SK-N-SH (cell line): ENCODE results near the gene PPP2R5C. TPM values are rescaled to one million over a fixed set of nuclear protein-coding genes. Genes with fewer than 3 reads are reported as not detected.

Source experiments
- CTCF ChIA-PET: fragments of 300-600, 350-600 bp; formaldehyde crosslinking; extraction: SDS; loops from one replicate; lab custom pipeline; 2021; lab: Yijun Ruan, JAX
- POLR2A ChIA-PET: fragments of 350-600 bp; sonication (Branson Sonifier 250); formaldehyde crosslinking; extraction: SDS; loops from one replicate; lab custom pipeline; 2020; ENCODE audit warnings: antibody characterized with exemption, inconsistent platforms; lab: Yijun Ruan, JAX
- DNase-seq: peaks from one replicate; pipeline ENCODE4 v3.0.0; 2012
- H2AFZ ChIP-seq: fragments of 200-600 bp; sonication (generic); 2 replicates; pipeline ENCODE4 v1.8.1; 2016; ENCODE audit warnings: antibody characterized with exemption, mild to moderate bottlenecking, low read depth
- H3F3A ChIP-seq: fragments of 200-600 bp; sonication (generic); replicated peaks from 2 replicates; pipeline ENCODE3; 2016; ENCODE audit warnings: antibody characterized with exemption, mild to moderate bottlenecking; ENCODE audit not compliant: insufficient read depth
- H3K27ac ChIP-seq, 2 experiments: fragments of 200-500 bp in 1 of 2; fragments of 200-600 bp in 1 of 2; sonication (Bioruptor generic) in 1 of 2; sonication (generic), shearing (Covaris generic) in 1 of 2; 2 replicates each; pipeline versions ENCODE4 v1.5.1 to v1.6.1; 2014 to 2016; ENCODE audit warnings: low read depth in 2 of 2, inconsistent platforms in 1 of 2, low read length in 1 of 2, mild to moderate bottlenecking in 1 of 2, mixed read lengths in 1 of 2
- H3K27me3 ChIP-seq: fragments of 200-600 bp; sonication (generic), shearing (Covaris generic); 2 replicates; pipeline ENCODE4 v1.6.1; 2016; ENCODE audit warnings: mixed run types; ENCODE audit not compliant: insufficient read depth
- H3K36me3 ChIP-seq, 2 experiments: fragments of 200-500 bp in 1 of 2; fragments of 200-600 bp in 1 of 2; sonication (Bioruptor generic) in 1 of 2; sonication (generic) in 1 of 2; replicated peaks in 1 of 2; 2 replicates each; pipeline versions ENCODE3 to v1.5.1; 2014 to 2016; ENCODE audit warnings: low read length in 1 of 2, mild to moderate bottlenecking in 1 of 2; ENCODE audit not compliant: insufficient read depth in 2 of 2, control insufficient read depth in 1 of 2
- H3K4me1 ChIP-seq, 2 experiments: fragments of 200-500 bp in 1 of 2; fragments of 200-600 bp in 1 of 2; sonication (Bioruptor generic) in 1 of 2; sonication (generic), shearing (Covaris generic) in 1 of 2; 2 replicates each; pipeline versions ENCODE4 v1.5.1 to v1.6.1; 2014 to 2016; ENCODE audit warnings: low read depth in 1 of 2, low read length in 1 of 2, mixed run types in 1 of 2; ENCODE audit not compliant: insufficient read depth in 2 of 2, control insufficient read depth in 1 of 2
- H3K4me2 ChIP-seq: fragments of 200-600 bp; sonication (generic), shearing (Covaris generic); 2 replicates; pipeline ENCODE4 v1.6.1; 2017; ENCODE audit warnings: mixed run types
- H3K4me3 ChIP-seq, 2 experiments: fragments of 200-500 bp in 1 of 2; fragments of 200-600 bp in 1 of 2; sonication (Bioruptor generic) in 1 of 2; sonication (generic), shearing (Covaris generic) in 1 of 2; 2 replicates each; pipeline versions ENCODE4 v1.5.1 to v1.8.1; 2014 to 2016; ENCODE audit warnings: low read depth in 2 of 2, inconsistent platforms in 1 of 2, low read length in 1 of 2, mild to moderate bottlenecking in 1 of 2, mixed read lengths in 1 of 2, moderate library complexity in 1 of 2
- H3K79me2 ChIP-seq: fragments of 200-600 bp; sonication (generic); 2 replicates; pipeline ENCODE4 v1.8.1; 2017; ENCODE audit warnings: mild to moderate bottlenecking; ENCODE audit not compliant: insufficient read depth
- H3K9ac ChIP-seq: fragments of 200-600 bp; sonication (generic); 2 replicates; pipeline ENCODE4 v1.6.1; 2017; ENCODE audit warnings: mixed run types
- H3K9me2 ChIP-seq: fragments of 200-600 bp; sonication (generic); 2 replicates; pipeline ENCODE4 v1.6.1; 2017; ENCODE audit warnings: mixed run types
- H3K9me3 ChIP-seq: fragments of 200-600 bp; sonication (generic); 2 replicates; pipeline ENCODE4 v1.6.1; 2017; ENCODE audit warnings: mixed run types, mild to moderate bottlenecking, moderate library complexity
- H4K20me1 ChIP-seq: fragments of 200-600 bp; sonication (generic); 2 replicates; pipeline ENCODE4 v1.6.1; 2017; ENCODE audit warnings: mild to moderate bottlenecking, mixed run types; ENCODE audit not compliant: insufficient read depth
- ELF1 ChIP-seq: IDR thresholded peaks from 2 replicates; pipeline ENCODE4 v1.4.0; 2012
- EZH2phosphoT487 ChIP-seq: fragments of 200-600 bp; sonication (generic); IDR thresholded peaks from 2 replicates; pipeline ENCODE4 v1.6.1; 2017; ENCODE audit warnings: low read depth, mixed run types, mild to moderate bottlenecking, antibody characterized with exemption, moderate library complexity, borderline replicate concordance
- FOXJ3 ChIP-seq: sonication (generic); formaldehyde crosslinking; IDR thresholded peaks from 2 replicates; pipeline ENCODE4 v1.5.1; 2020; ENCODE audit warnings: mild to moderate bottlenecking, missing genetic modification reagents
- MXI1 ChIP-seq: IDR thresholded peaks from 2 replicates; pipeline ENCODE4 v1.6.1; 2012; ENCODE audit warnings: mild to moderate bottlenecking, low read depth, low read length, improper control_type of control experiment
- NFIC ChIP-seq: IDR thresholded peaks from 2 replicates; pipeline ENCODE4 v1.4.0; 2012; ENCODE audit warnings: borderline replicate concordance
- NRF1 ChIP-seq: IDR thresholded peaks from 2 replicates; pipeline ENCODE4 v1.6.1; 2012; ENCODE audit warnings: low read depth, mild to moderate bottlenecking, low read length
- POLR2AphosphoS5 ChIP-seq: IDR thresholded peaks from 2 replicates; pipeline ENCODE4 v1.6.1; 2012; ENCODE audit warnings: low read depth, low read length
- RAD21 ChIP-seq: IDR thresholded peaks from 2 replicates; pipeline ENCODE4 v1.6.1; 2012; ENCODE audit warnings: mild to moderate bottlenecking, low read length
- RCOR1 ChIP-seq: fragments of 150-350 bp; IDR thresholded peaks from 2 replicates; pipeline ENCODE4 v1.6.1; 2017; ENCODE audit warnings: antibody characterized with exemption, low read length
- RXRA ChIP-seq: IDR thresholded peaks from 2 replicates; pipeline ENCODE4 v1.4.0; 2012; ENCODE audit warnings: low read depth, mild to moderate bottlenecking, borderline replicate concordance
- SIN3A ChIP-seq: IDR thresholded peaks from 2 replicates; pipeline ENCODE4 v1.6.1; 2012; ENCODE audit warnings: low read depth, mild to moderate bottlenecking, low read length, moderate library complexity, borderline replicate concordance
- TEAD4 ChIP-seq: IDR thresholded peaks from 2 replicates; pipeline ENCODE4 v1.4.0; 2012; ENCODE audit warnings: mild to moderate bottlenecking, borderline replicate concordance; ENCODE audit not compliant: insufficient read depth
- WGBS: methylation state at CpG from one replicate; pipeline ENCODE4 v1.1.6; 2017; ENCODE audit warnings: low lambda C conversion rate; 5-methylcytosine and 5-hydroxymethylcytosine counted together
- polyA plus RNA-seq, 3 experiments: library from polyadenylated mRNA; depleted of rRNA; stranded (reverse); fragments of >200 nt; gene quantifications; 2 replicates each; pipeline ENCODE4 v1.2.3, GENCODE V29; 2012
- TF ChIP-seq, protein P1 (sequence below): IDR thresholded peaks from 2 replicates; pipeline ENCODE4 v1.4.0; 2012; ENCODE audit warnings: low read depth
- TF ChIP-seq, protein P2 (sequence below): fragments of 200-600 bp; sonication (generic); IDR thresholded peaks from 2 replicates; pipeline ENCODE4 v1.6.1; 2017; ENCODE audit warnings: antibody characterized with exemption, mild to moderate bottlenecking, moderate library complexity
- TF ChIP-seq, protein P3 (sequence below): IDR thresholded peaks from 2 replicates; pipeline ENCODE4 v1.4.0; 2012; ENCODE audit warnings: low read depth, borderline replicate concordance
- TF ChIP-seq, protein P4 (sequence below): IDR thresholded peaks from 2 replicates; pipeline ENCODE4 v1.4.0; 2012; ENCODE audit warnings: low read depth, borderline replicate concordance

PPP2R5C gene
- polyA plus RNA-seq, 1 of the 3 experiments (the other 2 are of a cell fraction): 43.7 TPM

DNA sequence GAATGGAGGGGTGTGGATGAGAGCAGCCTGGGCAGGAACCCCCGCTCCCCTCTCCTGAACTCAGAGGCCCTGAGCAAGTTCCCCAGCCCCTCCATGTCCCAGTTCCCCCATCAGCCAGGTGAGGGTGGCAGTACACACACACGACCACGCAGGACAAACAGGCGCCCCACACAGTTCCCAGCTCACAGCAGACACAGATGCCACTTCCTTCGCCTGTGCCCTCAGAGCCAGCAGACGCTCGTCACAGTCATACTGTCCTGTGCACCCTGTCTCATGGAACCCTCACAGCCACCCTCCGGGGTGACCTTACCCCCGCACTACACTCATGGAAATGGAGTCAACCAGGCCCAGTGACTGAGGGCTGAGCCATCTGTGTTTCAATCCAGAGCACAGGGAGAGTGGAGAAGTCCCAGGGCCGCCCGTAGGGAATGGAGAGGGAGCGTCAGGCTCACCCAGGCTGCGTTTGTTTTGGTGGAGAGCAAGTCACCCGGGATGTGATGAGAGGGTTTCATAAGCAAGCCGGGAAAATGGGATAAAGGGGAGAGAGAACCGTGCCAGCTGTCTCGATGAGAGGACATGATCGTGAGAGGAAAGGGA is 155.4 kb downstream of the PPP2R5C start:
- CTCF ChIA-PET: interaction anchor here (1.1 to 2.5 kb wide), 2 partner anchors 146 to 179 kb away, joined by 3 to 6 read pairs; no protein-coding TSS in a partner anchor
- TF ChIP-seq MXI1 (no peak), ELF1 (no peak), RAD21 (no peak), RCOR1 (no peak), NFIC (no peak), POLR2AphosphoS5 (no peak), NRF1 (no peak)
- TF ChIP-seq, protein P1, sequence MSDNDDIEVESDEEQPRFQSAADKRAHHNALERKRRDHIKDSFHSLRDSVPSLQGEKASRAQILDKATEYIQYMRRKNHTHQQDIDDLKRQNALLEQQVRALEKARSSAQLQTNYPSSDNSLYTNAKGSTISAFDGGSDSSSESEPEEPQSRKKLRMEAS: no peak
- TF ChIP-seq, protein P2, sequence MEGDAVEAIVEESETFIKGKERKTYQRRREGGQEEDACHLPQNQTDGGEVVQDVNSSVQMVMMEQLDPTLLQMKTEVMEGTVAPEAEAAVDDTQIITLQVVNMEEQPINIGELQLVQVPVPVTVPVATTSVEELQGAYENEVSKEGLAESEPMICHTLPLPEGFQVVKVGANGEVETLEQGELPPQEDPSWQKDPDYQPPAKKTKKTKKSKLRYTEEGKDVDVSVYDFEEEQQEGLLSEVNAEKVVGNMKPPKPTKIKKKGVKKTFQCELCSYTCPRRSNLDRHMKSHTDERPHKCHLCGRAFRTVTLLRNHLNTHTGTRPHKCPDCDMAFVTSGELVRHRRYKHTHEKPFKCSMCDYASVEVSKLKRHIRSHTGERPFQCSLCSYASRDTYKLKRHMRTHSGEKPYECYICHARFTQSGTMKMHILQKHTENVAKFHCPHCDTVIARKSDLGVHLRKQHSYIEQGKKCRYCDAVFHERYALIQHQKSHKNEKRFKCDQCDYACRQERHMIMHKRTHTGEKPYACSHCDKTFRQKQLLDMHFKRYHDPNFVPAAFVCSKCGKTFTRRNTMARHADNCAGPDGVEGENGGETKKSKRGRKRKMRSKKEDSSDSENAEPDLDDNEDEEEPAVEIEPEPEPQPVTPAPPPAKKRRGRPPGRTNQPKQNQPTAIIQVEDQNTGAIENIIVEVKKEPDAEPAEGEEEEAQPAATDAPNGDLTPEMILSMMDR: no peak
- TF ChIP-seq, protein P3, sequence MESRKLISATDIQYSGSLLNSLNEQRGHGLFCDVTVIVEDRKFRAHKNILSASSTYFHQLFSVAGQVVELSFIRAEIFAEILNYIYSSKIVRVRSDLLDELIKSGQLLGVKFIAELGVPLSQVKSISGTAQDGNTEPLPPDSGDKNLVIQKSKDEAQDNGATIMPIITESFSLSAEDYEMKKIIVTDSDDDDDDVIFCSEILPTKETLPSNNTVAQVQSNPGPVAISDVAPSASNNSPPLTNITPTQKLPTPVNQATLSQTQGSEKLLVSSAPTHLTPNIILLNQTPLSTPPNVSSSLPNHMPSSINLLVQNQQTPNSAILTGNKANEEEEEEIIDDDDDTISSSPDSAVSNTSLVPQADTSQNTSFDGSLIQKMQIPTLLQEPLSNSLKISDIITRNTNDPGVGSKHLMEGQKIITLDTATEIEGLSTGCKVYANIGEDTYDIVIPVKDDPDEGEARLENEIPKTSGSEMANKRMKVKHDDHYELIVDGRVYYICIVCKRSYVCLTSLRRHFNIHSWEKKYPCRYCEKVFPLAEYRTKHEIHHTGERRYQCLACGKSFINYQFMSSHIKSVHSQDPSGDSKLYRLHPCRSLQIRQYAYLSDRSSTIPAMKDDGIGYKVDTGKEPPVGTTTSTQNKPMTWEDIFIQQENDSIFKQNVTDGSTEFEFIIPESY: no peak
- Histone ChIP-seq H3K36me3 (peaks cover 28 to 38% of the 10 kb centered on the region in 2 experiments), H3K9ac (no peak overlapping the region), H3K4me2 (no peak overlapping the region), H3K9me3 (no peaks in the 10 kb centered on the region), H3K9me2 (no peaks in the 10 kb centered on the region), H3K27me3 (no peaks in the 10 kb centered on the region), H4K20me1 (no peaks in the 10 kb centered on the region), H3K4me1 (no peaks in the 10 kb centered on the region), H3F3A (no peaks in the 10 kb centered on the region), H3K79me2 (no peaks in the 10 kb centered on the region), H3K27ac (no peak overlapping the region), H2AFZ (no peak overlapping the region), H3K4me3 (no peak overlapping the region)
- no peak for DNase-seq
- POLR2A ChIA-PET: no interaction called here
- WGBS: 97% methylated on average over 15 of the region's 18 CpGs

DNA sequence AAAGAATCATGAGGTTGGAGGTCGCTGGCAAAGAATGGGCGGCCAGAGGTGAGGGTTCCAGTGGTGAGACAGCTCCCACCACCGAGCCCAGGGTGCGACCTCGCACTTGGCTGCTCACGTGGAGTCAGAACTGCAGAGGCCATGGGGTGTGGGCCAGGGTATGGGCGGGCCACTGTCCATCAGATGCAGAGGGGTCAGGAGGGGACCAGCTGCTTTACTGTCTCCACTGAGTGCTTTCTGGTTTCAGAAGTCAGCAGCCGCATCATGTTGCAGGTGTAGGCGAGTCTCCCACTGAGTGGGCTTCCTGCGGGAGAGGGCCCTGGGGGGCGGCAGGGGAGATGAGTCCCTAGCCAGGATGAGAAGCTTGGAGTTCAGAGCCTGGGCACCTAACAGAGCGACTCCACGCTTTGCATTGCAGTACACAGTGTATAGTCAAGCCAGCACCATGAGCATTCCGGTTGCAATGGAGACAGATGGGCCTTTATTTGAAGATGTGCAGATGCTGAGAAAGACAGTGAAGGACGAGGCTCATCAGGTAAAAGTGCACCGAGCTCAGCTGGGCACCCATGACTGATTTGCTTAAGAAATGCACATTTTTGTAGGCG is 156.0 kb downstream of the PPP2R5C start:
- Histone ChIP-seq H3K27me3 (no peaks in the 10 kb centered on the region), H4K20me1 (no peaks in the 10 kb centered on the region), H3K36me3 (peaks cover 24 to 32% of the 10 kb centered on the region in 2 experiments), H3K4me1 (no peaks in the 10 kb centered on the region), H3K4me3 (no peak overlapping the region), H3K27ac (no peak overlapping the region), H3K9me3 (no peaks in the 10 kb centered on the region), H3K4me2 (no peak overlapping the region), H2AFZ (no peak overlapping the region), H3F3A (no peaks in the 10 kb centered on the region), H3K9ac (no peak overlapping the region), H3K9me2 (no peaks in the 10 kb centered on the region), H3K79me2 (no peaks in the 10 kb centered on the region)
- POLR2A ChIA-PET: no interaction called here
- DNase-seq: no peak
- CTCF ChIA-PET: interaction anchor here (1.1 to 2.5 kb wide), 2 partner anchors 147 to 179 kb away, joined by 3 to 6 read pairs; no protein-coding TSS in a partner anchor
- WGBS: 92% methylated on average over 16 of the region's 17 CpGs
- TF ChIP-seq SIN3A (no peak), POLR2AphosphoS5 (no peak), FOXJ3 (no peak), TEAD4 (no peak), EZH2phosphoT487 (no peak), RXRA (no peak)
- TF ChIP-seq, protein P4, sequence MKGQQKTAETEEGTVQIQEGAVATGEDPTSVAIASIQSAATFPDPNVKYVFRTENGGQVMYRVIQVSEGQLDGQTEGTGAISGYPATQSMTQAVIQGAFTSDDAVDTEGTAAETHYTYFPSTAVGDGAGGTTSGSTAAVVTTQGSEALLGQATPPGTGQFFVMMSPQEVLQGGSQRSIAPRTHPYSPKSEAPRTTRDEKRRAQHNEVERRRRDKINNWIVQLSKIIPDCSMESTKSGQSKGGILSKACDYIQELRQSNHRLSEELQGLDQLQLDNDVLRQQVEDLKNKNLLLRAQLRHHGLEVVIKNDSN: no peak
- TF ChIP-seq, protein P2: no peak
- TF ChIP-seq, protein P3: no peak
